ENCODE data around the gene ZSWIM9. TPM values are rescaled to one million over a fixed set of nuclear protein-coding genes. Genes with fewer than 3 reads are reported as not detected.

The ZSWIM9 gene
- total RNA-seq, 4 donors from 2014 or later, result 1.6 to 8.4 (median 2.8) TPM

DNA sequence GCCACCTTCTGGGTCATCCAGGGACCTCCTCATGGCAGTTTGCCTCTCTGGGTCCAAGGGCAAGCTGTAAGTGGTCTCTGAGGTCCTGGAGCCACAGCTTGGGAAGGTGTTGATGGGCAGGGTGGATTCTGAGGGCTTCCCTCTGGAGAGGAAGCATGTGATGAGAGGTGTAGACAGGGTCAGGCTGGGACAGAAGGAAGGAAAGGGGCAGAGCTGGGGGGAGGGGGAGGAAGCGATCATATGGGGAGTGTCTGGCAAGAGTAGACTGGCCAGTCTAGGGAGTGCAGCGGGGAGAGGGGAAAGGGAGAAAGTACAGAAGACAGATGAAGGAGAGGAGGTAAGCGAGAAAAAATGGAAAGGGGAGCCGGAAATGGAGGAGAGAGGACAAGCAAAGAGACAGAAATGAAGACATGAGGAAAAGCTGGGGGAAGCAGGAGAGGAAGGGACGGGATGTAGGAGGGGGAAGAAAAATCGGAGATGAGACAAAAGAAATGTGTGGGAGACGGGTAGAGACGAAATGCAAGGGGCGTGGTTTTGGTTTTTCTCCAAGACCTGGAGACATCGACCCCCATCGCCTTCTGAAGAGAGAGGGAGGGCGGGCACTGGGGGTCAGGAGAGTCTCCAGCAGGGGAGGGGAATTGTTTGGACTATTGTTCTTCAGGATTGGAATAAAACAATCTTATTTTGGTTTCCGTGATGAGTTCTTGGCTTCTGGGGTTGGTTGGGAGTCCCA is 26.6 kb downstream of the ZSWIM9 start:
- H3K4me1 ChIP-seq, result no peaks in the 10 kb centered on the region
- no peak for DNase-seq
- no peak for ATAC-seq
- H3K4me3 ChIP-seq, result no peak overlapping the region
- no peaks in the 10 kb centered on the region for H3K9me3 ChIP-seq
- intact Hi-C loops (cut with DNase I; ENCODE audit: low total_unique reads), result no loop called here
- peaks cover 0 to 5% (median 0%) of the 10 kb centered on the region in 3 donors for H3K27me3 ChIP-seq
- no peaks in the 10 kb centered on the region for H3K36me3 ChIP-seq
- in situ Hi-C loops (cut with MboI; ENCODE audit: low sequenced_read_pairs in 4 of 4), result no loop called here
- H3K27ac ChIP-seq, result no peak overlapping the region
- TF ChIP-seq, protein P1, sequence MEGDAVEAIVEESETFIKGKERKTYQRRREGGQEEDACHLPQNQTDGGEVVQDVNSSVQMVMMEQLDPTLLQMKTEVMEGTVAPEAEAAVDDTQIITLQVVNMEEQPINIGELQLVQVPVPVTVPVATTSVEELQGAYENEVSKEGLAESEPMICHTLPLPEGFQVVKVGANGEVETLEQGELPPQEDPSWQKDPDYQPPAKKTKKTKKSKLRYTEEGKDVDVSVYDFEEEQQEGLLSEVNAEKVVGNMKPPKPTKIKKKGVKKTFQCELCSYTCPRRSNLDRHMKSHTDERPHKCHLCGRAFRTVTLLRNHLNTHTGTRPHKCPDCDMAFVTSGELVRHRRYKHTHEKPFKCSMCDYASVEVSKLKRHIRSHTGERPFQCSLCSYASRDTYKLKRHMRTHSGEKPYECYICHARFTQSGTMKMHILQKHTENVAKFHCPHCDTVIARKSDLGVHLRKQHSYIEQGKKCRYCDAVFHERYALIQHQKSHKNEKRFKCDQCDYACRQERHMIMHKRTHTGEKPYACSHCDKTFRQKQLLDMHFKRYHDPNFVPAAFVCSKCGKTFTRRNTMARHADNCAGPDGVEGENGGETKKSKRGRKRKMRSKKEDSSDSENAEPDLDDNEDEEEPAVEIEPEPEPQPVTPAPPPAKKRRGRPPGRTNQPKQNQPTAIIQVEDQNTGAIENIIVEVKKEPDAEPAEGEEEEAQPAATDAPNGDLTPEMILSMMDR (IDR thresholded peaks at IDR 0.05 in 4 of 5, conservative IDR thresholded peaks at IDR 0.05 in 1 of 5), result no peak
- TF ChIP-seq POLR2A (IDR thresholded peaks at IDR 0.05), result no peak

DNA sequence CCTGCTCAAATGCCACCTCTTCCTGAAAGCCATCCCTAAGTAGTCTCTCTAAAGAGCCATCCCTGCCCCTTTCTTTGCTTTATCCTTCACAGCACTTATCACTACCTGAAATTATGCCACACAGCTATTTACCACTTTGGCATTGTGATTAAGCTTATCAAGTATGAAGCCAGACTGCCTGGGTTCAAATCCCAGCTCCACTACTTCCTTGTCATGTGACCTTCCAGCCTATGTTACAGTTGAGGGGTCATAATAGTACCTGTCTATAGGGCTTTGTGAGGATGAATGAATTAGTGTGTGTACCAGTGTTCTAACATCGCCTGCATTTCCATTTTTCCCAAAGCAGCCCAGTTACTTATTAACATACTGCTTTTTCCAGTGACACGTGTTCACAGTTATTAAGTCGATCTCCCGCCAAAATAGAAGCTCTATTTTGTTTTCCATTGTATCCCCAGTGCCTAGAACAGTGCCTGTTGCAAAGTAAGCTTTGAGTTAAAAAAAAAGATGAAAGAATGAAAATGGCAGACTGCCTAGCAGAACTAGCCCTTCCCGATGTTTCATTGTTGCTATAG is 32.8 kb downstream of the ZSWIM9 start:
- intact Hi-C loops (cut with DNase I; ENCODE audit: low total_unique reads), result loop anchor here (5.0 kb wide), 1 partner anchor 59 kb away; no protein-coding TSS in a partner anchor

DNA sequence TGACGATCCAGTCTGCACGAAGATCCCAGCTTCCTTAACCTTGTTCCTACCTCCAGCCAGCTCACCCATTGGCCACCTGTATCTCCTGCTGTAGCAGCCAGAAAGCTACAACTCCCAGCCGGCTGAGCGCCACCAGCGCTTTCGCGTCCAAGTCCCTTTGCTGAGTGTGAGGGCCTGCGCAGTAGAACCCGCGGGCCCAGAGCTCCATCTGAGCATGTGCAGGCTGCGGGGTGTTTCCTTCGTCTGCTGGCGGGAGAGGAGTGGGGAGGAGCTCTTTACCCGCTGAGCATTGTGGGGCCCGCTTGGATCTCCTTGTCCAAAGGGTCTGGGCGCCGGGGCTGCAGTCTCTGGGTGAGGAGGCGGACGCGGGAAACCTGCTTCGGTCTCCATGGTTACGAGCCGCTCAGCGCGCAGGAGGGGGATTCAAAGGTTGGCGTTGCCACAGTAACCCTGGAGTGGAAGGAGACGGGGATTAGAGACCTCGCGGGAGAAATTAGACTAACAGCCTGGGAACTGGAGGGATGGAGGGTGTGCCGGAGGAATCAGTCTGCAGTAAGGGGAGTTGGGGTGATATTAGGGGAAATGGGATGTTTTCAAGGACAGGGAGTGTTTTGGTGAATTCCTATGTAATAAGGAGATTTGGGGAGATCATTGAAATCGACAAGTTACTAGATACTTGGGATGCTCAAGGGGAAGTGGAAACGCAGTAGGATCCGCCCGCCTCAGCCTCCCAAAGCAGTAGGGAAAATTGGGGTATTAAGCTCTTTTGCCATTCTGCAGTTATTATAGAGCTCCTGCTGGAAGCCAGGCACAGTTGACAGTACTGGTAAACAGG is 33.5 kb downstream of the ZSWIM9 start:
- no peaks in the 10 kb centered on the region for H3K9me3 ChIP-seq
- peaks cover 10 to 12% of the 10 kb centered on the region in 2 donors for H3K4me1 ChIP-seq
- peak overlapping the region; percentile 69 to 85 (median 72) for H3K27ac ChIP-seq
- peak overlapping the region; percentile 55 to 88 (median 79) for H3K4me3 ChIP-seq
- H3K27me3 ChIP-seq, result no peaks in the 10 kb centered on the region
- intact Hi-C loops (cut with DNase I; ENCODE audit: low total_unique reads) (loop anchor here (2.0 to 5.0 kb wide), 2 partner anchors 33 to 58 kb away; partner anchors contain the start of genes LIG1 and ZSWIM9), in situ Hi-C loops (cut with MboI; ENCODE audit: low sequenced_read_pairs in 4 of 4) (no loop called here)
- no peaks in the 10 kb centered on the region for H3K36me3 ChIP-seq
- DNase-seq (peak; percentile 84 to 90), ATAC-seq (peak; percentile 98 to 99)
- peak; percentile 27 to 44 for TF ChIP-seq POLR2A (IDR thresholded peaks at IDR 0.05)
- TF ChIP-seq, protein P1 (IDR thresholded peaks at IDR 0.05 in 4 of 5, conservative IDR thresholded peaks at IDR 0.05 in 1 of 5), result no peak

More for the DNA sequence above, 32.8 kb downstream of the ZSWIM9 start:
- in situ Hi-C loops (cut with MboI; ENCODE audit: low sequenced_read_pairs in 4 of 4), result no loop called here
- H3K9me3 ChIP-seq, result no peaks in the 10 kb centered on the region
- no peak for DNase-seq
- peak overlapping the region; percentile 69 to 85 (median 72) for H3K27ac ChIP-seq
- peaks cover 10 to 12% of the 10 kb centered on the region in 2 donors for H3K4me1 ChIP-seq
- no peak for ATAC-seq
- H3K27me3 ChIP-seq, result no peaks in the 10 kb centered on the region
- H3K36me3 ChIP-seq, result no peaks in the 10 kb centered on the region
- TF ChIP-seq POLR2A (IDR thresholded peaks at IDR 0.05), result no peak
- H3K4me3 ChIP-seq, result peak overlapping the region; percentile 55 to 88 (median 79)

DNA sequence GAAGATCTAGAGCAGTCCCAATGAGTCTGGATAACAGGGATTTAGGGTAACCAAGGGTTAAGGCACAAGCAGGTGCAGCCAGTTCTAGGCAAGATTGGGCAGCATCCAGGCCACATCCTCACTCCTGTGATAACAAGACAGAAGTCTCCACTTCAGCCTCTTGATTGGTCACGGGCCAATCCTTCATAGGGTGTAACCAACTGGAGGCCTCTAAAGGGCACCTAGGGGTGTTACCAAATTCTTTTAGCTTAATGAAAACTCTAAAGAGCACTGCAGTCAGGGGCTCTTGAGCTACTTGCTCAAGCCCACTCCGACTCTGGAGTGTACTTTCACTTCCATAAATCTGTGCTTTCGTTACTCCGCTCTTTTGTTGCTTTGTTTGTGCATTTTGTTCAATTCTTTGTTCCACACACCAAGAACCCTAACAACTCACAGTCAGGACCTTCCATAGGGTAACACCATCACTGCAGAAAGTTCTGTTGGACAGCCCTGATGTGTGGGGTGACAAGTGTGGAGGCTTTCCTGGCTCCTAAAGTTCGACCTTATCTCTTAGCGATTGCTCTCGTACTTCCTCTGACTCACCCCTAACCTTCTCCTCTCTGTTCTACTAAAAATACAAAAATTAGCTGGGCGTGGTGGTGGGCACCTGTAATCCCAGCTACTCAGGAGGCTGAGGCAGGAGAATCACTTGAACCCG is 36.1 kb downstream of the ZSWIM9 start:
- no peak for TF ChIP-seq POLR2A (IDR thresholded peaks at IDR 0.05)
- TF ChIP-seq, protein P1 (IDR thresholded peaks at IDR 0.05 in 4 of 5, conservative IDR thresholded peaks at IDR 0.05 in 1 of 5), result no peak
- intact Hi-C loops (cut with DNase I; ENCODE audit: low total_unique reads), result no loop called here

More for the DNA sequence above, 36.1 kb downstream of the ZSWIM9 start:
- Histone ChIP-seq H3K4me1 (peaks cover 10 to 12% of the 10 kb centered on the region in 2 donors), H3K4me3 (no peak overlapping the region), H3K27me3 (no peaks in the 10 kb centered on the region), H3K9me3 (no peaks in the 10 kb centered on the region), H3K27ac (no peak overlapping the region), H3K36me3 (peaks cover 0 to 12% of the 10 kb centered on the region in 2 donors)
- no peak for DNase-seq
- in situ Hi-C loops (cut with MboI; ENCODE audit: low sequenced_read_pairs in 4 of 4), result no loop called here
- ATAC-seq, result no peak
